Sigmoid colon (tissue), 3 donors: ENCODE data around the gene ZNF10.

ENCODE experiments used
- CTCF ChIP-seq, 4 experiments: fragments of 450-650 bp in 3 of 4; fragments of 200-600 bp in 1 of 4; IDR thresholded peaks; one replicate each; pipeline ENCODE4 v1.5.1; 2016 to 2019; ENCODE audit warnings: antibody characterized with exemption in 4 of 4, mild to moderate bottlenecking in 3 of 4, moderate library complexity in 2 of 4
- POLR2A ChIP-seq, 2 donors: fragments of 450-650 bp; IDR thresholded peaks; one replicate each; pipeline ENCODE4 v1.6.1; 2016; ENCODE audit warnings: antibody characterized with exemption in 2 of 2, mild to moderate bottlenecking in 2 of 2, moderate library complexity in 2 of 2

- TF ChIP-seq CTCF (IDR thresholded peaks at IDR 0.05) = no peak
- no peak for TF ChIP-seq POLR2A (IDR thresholded peaks at IDR 0.05)
Observed at GRCh38 chr12:133120385-133121191, 9.8 kb upstream of the ZNF10 start.
